Measurements from ENCODE around the gene CEMIP2. TPM values are rescaled to one million over a fixed set of nuclear protein-coding genes. Genes with fewer than 3 reads are reported as not detected.
"Not testable (repeated sequence)": the region's sequence is repeated elsewhere in the genome, so short reads cannot be mapped to it uniquely, and the experiment has no call there.

CEMIP2 gene
- total RNA-seq, 2 donors from 2014 or later, result 15.6 to 87.7 TPM

- Histone ChIP-seq H3K4me1 (no peaks in the 10 kb centered on the region), H3K36me3 (no peaks in the 10 kb centered on the region), H3K4me3 (no peak overlapping the region), H3K9me3 (no peaks in the 10 kb centered on the region), H3K27ac (no peak overlapping the region), H3K27me3 (no peaks in the 10 kb centered on the region)
- TF ChIP-seq CTCF (IDR thresholded peaks at IDR 0.05), result no peak
- DNase-seq (ENCODE audit: low spot score), result no peak
Observed at GRCh38 chr9:71808068-71808467, 39.8 kb upstream of the CEMIP2 start.

DNA sequence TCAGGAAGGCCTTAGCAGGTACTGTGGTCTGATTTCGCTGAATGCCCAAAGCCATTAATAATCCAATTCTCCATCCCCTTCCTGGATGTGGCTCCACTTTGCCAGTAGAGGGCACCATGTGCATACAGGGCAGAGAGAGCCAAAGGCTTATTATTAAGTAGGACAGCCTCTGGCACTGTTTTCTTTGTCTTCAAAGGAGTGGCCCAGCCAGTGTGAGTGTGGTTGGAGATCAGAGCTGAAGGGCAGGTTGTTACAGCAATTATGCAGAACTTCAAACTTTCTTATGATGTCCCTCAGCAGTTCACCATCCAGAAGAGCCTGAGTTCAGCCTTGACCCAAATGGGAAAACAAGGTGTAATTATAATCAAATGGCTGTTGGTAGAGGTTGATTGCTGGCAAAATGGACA lies 38.6 kb upstream of the CEMIP2 start:
- TF ChIP-seq CTCF (IDR thresholded peaks at IDR 0.05), result peak; percentile 60 to 91
- DNase-seq (ENCODE audit: low spot score), result no peak
- H3K27ac ChIP-seq, result no peak overlapping the region

DNA sequence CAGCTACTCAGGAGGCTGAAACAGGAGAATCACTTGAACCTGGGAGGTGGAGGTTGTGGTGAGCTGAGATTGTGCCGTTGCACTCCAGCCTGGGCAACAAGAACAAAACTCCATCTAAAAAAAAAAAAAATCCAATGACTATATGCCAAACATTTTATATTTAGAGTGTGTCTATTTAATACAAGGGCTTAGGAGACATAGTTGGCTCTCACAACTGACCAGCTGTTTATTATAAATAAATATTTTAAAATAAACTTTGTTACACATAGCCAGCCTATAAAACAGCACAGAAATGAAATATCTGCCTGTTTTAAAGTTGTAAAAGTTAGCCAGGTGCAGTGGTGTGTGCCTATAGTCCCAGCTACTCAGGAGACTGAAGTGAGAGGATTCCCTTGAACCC lies 36.8 kb upstream of the CEMIP2 start:
- not testable (repeated sequence) for H3K4me1 ChIP-seq; DNase-seq (ENCODE audit: low spot score); H3K36me3 ChIP-seq; H3K9me3 ChIP-seq; H3K27ac ChIP-seq; H3K4me3 ChIP-seq; H3K27me3 ChIP-seq

More for the DNA sequence above, 38.6 kb upstream of the CEMIP2 start:
- H3K4me1 ChIP-seq, result no peaks in the 10 kb centered on the region
- no peaks in the 10 kb centered on the region for H3K27me3 ChIP-seq
- H3K4me3 ChIP-seq, result no peak overlapping the region
- H3K36me3 ChIP-seq, result no peaks in the 10 kb centered on the region
- H3K9me3 ChIP-seq, result no peaks in the 10 kb centered on the region

DNA sequence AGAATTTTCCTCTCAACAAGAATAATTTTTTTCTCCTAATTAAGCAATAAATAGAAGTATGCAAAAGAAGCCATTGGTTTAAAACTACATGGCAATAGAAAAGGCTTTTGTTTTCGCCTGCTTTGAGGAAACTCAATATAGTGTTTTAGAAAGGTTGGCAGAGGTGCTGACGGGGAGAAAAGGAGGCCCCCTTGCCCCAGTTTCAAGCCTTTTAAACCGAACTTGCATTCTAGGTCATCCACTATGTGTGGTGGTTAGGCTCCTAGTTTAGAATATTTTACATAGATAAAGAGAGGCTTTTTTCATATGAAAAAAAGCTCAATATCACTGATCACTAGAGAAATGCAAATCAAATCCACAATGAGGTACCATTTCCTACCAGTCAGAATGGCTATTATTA lies 33.5 kb upstream of the CEMIP2 start:
- DNase-seq (ENCODE audit: low spot score), result no peak
- Histone ChIP-seq H3K36me3 (no peaks in the 10 kb centered on the region), H3K4me3 (no peak overlapping the region), H3K27me3 (no peaks in the 10 kb centered on the region), H3K9me3 (no peaks in the 10 kb centered on the region), H3K27ac (no peak overlapping the region), H3K4me1 (no peaks in the 10 kb centered on the region)
- TF ChIP-seq CTCF (IDR thresholded peaks at IDR 0.05), result no peak

GRCh38 chr9:71797266-71797665 lies 29.0 kb upstream of the CEMIP2 start:
- H3K4me1 ChIP-seq, result no peaks in the 10 kb centered on the region
- no peak for TF ChIP-seq CTCF (IDR thresholded peaks at IDR 0.05)
- H3K4me3 ChIP-seq, result no peak overlapping the region
- H3K36me3 ChIP-seq, result no peaks in the 10 kb centered on the region
- no peak overlapping the region for H3K27ac ChIP-seq
- H3K9me3 ChIP-seq, result no peaks in the 10 kb centered on the region
- no peaks in the 10 kb centered on the region for H3K27me3 ChIP-seq
- DNase-seq (ENCODE audit: low spot score), result no peak

GRCh38 chr9:71796100-71796767 lies 27.9 kb upstream of the CEMIP2 start:
- Histone ChIP-seq H3K4me3 (no peak overlapping the region), H3K4me1 (no peaks in the 10 kb centered on the region), H3K27ac (no peak overlapping the region), H3K36me3 (no peaks in the 10 kb centered on the region), H3K9me3 (no peaks in the 10 kb centered on the region), H3K27me3 (no peaks in the 10 kb centered on the region)
- DNase-seq (ENCODE audit: low spot score), result no peak
- no peak for TF ChIP-seq CTCF (IDR thresholded peaks at IDR 0.05)
